Measurements from ENCODE around the gene RPL10A.

Gene RPL10A

DNA sequence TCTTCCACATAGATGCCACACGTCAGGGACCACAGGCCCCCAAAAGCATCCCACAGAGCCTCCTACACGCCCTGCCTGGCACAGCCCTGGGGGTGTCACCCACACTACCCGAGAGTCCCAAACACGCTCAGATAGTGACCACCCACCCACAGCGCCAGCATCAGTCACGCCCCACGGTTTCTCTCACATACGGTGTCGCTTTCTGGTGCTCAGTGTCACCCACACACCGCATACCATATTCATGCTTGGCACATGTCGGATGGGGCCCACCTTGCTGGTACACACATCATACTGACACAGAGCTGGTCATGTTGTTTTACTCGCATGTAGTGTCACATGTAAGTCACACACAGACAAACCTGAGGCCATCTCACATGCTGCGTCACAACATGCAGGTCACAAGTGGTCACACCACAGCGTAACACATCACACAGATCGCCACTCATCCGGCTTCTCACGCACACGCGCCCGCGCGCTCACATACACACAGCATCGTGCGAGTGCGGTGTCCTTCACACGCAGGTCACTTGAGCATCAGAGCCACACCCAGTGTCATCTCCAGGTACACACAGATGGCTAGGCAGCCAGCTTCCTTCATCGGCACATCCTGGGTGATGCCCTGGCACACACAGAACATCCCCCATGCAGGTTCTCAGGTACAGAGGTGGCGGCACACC is 25.2 kb downstream of the RPL10A start:
- TF ChIP-seq, protein P1, sequence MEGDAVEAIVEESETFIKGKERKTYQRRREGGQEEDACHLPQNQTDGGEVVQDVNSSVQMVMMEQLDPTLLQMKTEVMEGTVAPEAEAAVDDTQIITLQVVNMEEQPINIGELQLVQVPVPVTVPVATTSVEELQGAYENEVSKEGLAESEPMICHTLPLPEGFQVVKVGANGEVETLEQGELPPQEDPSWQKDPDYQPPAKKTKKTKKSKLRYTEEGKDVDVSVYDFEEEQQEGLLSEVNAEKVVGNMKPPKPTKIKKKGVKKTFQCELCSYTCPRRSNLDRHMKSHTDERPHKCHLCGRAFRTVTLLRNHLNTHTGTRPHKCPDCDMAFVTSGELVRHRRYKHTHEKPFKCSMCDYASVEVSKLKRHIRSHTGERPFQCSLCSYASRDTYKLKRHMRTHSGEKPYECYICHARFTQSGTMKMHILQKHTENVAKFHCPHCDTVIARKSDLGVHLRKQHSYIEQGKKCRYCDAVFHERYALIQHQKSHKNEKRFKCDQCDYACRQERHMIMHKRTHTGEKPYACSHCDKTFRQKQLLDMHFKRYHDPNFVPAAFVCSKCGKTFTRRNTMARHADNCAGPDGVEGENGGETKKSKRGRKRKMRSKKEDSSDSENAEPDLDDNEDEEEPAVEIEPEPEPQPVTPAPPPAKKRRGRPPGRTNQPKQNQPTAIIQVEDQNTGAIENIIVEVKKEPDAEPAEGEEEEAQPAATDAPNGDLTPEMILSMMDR (IDR thresholded peaks at IDR 0.05; ENCODE audit: low read depth, low read length), result no peak

DNA sequence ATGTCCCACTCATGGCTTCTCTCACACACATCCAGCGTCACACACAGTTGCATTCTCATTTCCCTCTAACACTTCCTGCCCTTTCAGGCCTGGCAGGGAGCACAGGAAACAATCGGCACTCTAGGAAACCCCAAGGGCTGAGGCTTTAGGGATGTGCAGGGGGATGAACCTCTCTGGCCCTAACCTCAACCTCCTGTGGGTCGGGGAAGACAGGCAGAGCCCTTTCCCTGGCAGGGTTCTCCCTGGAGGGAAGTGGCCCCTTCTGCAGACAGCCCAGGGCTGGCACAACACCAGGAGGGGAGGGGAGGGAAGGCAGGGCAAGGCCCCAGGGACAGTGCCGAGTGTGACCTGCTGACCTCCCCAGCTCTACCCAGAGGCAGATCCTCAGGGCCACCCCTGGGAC is 26.0 kb downstream of the RPL10A start:
- TF ChIP-seq, protein P1 (IDR thresholded peaks at IDR 0.05; ENCODE audit: low read depth, low read length), result no peak
- DNase-seq (ENCODE audit: extremely low read depth, low read depth), result no peak

More for the DNA sequence above, 25.2 kb downstream of the RPL10A start:
- DNase-seq (ENCODE audit: extremely low read depth, low read depth), result no peak

DNA sequence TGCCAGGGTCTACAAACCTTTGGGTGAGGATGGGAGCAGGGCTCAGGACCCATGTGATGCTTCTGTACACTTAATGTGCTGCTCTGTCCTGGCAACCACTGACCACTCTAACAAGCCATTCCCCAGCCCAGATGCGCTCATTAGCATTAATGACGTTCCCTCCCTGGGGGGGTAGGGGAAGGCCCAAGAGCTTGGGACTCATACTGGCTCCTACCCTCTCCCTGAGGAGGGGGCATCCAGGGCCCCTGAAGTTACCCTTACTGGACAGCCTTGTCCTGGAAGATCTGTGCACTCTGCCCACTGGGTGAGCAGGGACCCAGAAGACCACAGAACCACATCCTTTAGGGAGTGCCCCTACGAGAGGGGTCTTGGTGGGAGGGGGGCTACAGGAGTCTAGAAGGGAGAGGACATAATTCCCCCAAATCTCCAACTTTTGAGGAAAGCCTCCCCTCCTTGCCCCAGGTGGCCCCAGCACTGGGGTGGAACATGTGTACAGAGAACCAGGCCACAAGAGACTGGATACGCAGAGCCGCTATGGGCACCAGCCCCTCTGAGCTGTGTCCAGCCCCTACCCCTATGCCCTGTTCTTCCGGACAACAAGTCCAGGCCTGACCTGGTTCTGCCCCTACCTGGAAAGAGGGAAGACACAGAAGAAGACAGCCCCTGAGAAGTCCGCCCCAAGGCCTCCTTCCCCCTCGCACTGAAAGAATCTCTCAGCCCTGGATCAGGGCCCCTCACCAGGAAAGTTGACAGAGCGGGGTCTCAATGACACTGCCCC is 27.2 kb downstream of the RPL10A start:
- no peak for DNase-seq (ENCODE audit: extremely low read depth, low read depth)
- TF ChIP-seq, protein P1 (IDR thresholded peaks at IDR 0.05; ENCODE audit: low read depth, low read length), result no peak

DNA sequence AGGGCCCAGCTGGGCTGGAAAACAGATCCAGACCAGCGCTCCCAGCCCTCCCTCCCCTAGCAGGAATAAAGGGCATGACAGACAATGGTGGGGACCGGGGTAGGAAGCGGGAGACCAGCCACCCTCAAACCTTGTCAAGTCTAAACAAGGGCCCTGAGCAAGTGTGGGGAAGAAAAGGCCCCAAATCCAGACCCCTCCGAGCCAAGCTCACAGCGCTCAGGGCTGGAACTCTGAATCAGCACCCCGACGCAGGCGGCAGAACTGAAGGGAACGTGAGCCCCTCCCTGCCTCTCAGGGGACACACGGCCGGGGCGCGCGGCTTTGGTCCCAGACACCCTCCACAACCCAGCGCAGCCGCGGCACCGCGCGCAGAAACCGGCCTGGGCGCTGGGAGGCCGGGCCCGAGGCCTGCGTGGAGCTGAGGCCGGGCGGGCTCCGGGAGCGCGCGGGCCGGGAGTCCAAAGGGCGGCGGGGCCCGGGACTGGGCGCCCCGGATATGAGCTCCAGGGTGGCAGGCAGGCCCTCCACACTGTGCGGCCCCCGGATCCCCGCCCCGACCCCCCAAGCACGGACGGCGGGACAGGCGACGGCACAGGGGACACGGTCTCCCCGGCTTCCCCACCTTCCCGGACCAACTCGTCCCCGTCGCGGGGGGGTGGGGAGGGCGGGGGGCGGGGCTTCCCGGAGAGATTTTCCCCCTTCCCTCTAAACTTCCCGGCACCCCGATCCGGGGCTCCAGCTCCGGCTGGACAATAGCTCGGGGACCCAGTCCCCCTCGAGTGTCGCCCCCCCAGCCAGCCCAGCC is 28.0 kb downstream of the RPL10A start:
- DNase-seq (ENCODE audit: extremely low read depth, low read depth), result no peak
- TF ChIP-seq, protein P1 (IDR thresholded peaks at IDR 0.05; ENCODE audit: low read depth, low read length), result no peak

DNA sequence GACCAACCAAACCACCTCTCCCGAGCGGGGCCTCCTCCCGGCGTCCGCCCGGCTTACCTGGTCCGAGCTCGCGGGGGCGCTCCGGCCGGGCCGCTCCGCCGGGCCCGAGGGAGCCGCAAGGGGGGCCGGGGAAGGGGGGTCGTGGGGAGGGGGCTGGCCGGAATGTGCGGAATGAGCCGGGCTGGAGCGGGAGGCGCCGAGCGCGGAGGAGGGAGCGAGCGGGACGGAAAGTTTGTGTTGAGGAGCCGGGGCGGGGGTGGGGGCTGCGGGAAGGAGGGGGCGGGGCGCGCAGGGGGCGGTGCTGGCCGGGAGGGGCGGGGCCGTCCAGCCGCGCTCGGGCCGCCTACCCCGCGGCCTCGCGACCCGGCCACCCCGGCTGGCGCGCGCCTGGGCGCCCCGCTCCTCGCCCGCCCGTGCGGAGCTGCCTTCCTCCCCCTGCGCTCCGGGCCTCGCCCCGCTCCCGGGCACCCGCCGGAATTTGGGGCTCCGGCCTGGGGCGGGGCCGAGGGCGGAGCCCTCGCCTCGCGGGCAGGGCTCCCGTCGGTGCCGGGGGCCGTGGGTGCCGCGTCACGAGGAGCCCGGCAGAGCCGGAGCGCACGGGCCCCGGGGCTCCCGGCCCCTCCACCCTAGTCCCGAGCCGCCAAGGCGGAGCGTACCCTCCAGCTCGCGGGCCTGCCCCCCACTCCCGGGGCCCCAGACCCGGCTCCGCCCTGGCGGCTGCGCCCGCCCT is 28.8 kb downstream of the RPL10A start, which contains the start of gene TEAD3:
TEAD3 (minus strand) TSS at position 239 of the 730 bp plus-strand sequence.
- no peak for DNase-seq (ENCODE audit: extremely low read depth, low read depth)
- TF ChIP-seq, protein P1 (IDR thresholded peaks at IDR 0.05; ENCODE audit: low read depth, low read length), result peak; percentile 4; the same call in 1 of the 2 replicates

DNA sequence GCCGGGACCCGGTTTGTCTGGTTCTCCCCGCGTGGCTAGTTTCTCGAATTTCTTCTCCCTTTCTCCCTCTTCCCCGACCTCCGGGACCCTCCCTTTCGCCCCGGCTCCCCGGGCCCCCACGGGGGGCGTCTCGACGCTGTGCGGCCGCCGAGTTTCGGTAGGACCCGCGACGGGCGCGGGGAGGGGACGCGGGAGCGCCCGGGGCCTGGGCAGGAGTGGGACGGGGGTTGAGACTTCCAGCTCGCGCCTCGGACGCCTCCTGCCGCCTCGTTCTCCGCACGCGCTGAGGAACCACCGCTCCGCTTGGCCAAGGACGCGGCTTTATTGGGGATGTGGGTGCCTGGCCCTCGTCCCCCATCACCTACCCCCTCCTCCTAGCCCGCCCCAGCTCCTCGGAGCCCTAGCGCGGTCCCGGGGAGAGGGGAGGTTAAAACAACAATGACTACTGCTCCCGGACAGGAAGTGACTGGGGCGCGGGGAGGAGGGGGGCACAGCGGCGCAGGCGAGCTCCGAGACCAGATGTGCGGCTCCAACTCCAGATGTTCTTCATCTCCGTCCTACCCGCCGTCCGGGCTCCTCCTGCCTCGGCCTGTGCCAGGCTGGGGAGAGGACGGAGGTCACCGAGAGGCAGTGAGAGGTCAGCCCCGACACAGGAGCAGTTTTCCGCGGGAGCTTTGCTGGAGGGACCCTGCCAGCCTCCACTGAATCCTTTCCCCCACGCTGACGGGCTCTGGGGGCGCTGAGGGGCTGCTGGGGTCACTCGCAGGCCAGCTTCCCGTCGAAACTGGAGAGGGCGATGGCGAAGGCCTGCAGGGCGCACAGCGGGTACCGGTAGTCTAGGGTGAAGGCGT is 29.6 kb downstream of the RPL10A start:
- TF ChIP-seq, protein P1 (IDR thresholded peaks at IDR 0.05; ENCODE audit: low read depth, low read length), result no peak
- DNase-seq (ENCODE audit: extremely low read depth, low read depth), result no peak
